Measurements from ENCODE around the gene TMEM248. TPM values are rescaled to one million over a fixed set of nuclear protein-coding genes. Genes with fewer than 3 reads are reported as not detected.
"Not testable (repeated sequence)": the region's sequence is repeated elsewhere in the genome, so short reads cannot be mapped to it uniquely, and the experiment has no call there.

Gene TMEM248
- polyA plus RNA-seq, 1 donor = 51.4 TPM

GRCh38 chr7:66952343-66953043 lies 31.5 kb downstream of the TMEM248 start:
- no peak for DNase-seq

- DNase-seq = no peak
Observed at GRCh38 chr7:66953044-66953427, 32.0 kb downstream of the TMEM248 start.

GRCh38 chr7:66957595-66958290 lies 36.7 kb downstream of the TMEM248 start:
- DNase-seq = no peak

GRCh38 chr7:66958538-66959350 lies 37.7 kb downstream of the TMEM248 start:
- no peak for DNase-seq

GRCh38 chr7:66960192-66960591 lies 39.2 kb downstream of the TMEM248 start:
- DNase-seq = no peak

- no peak for DNase-seq
Observed at GRCh38 chr7:66961096-66961495, 40.1 kb downstream of the TMEM248 start.

GRCh38 chr7:66964411-66964810 lies 43.4 kb downstream of the TMEM248 start:
- DNase-seq = no peak

- no peak for DNase-seq
Observed at GRCh38 chr7:66967029-66967428, 46.0 kb downstream of the TMEM248 start.

GRCh38 chr7:66969001-66969400 lies 48.0 kb downstream of the TMEM248 start:
- not testable (repeated sequence) for DNase-seq

GRCh38 chr7:66970310-66970709 lies 49.3 kb downstream of the TMEM248 start:
- no peak for DNase-seq

GRCh38 chr7:66974986-66975590 lies 54.1 kb downstream of the TMEM248 start:
- DNase-seq = no peak

GRCh38 chr7:66978312-66978711 lies 57.3 kb downstream of the TMEM248 start:
- not testable (repeated sequence) for DNase-seq

- not testable (repeated sequence) for DNase-seq
Observed at GRCh38 chr7:66979013-66979412, 58.0 kb downstream of the TMEM248 start.

- DNase-seq = not testable (repeated sequence)
Observed at GRCh38 chr7:66980336-66980735, 59.3 kb downstream of the TMEM248 start.

- DNase-seq = not testable (repeated sequence)
Observed at GRCh38 chr7:66989552-66989951, 68.5 kb downstream of the TMEM248 start.

GRCh38 chr7:66994051-66994450 lies 73.0 kb downstream of the TMEM248 start:
- DNase-seq = not testable (repeated sequence)

GRCh38 chr7:66994691-66995049 lies 73.6 kb downstream of the TMEM248 start:
- DNase-seq = not testable (repeated sequence)

- DNase-seq = peak; percentile 97
Observed at GRCh38 chr7:66995050-66995776, 74.2 kb downstream of the TMEM248 start, which contains the start of gene SBDS. SBDS (minus strand) TSS chr7:66995586; CDS start chr7:66995417, 169 bp downstream.

GRCh38 chr7:66996444-66997191 lies 75.6 kb downstream of the TMEM248 start, which contains the start of gene TYW1:
TYW1 (plus strand) TSS chr7:66996833; CDS start chr7:66996979, 146 bp downstream.
- DNase-seq = peak; percentile 98

- DNase-seq = not testable (repeated sequence)
Observed at GRCh38 chr7:67000601-67001258, 79.7 kb downstream of the TMEM248 start.

Data from hindlimb muscle (tissue), 1 donor.